Fibroblast of peridontal ligament (primary cell): ENCODE results near the gene CELF4.

ENCODE experiments used
- DNase-seq: peaks from one replicate; pipeline ENCODE4 v3.0.0-alpha.2; 2010; ENCODE audit errors: extremely low read depth

The CELF4 gene

GRCh38 chr18:37285825-37286224 lies 279.8 kb downstream of the CELF4 start:
- DNase-seq: no peak

- no peak for DNase-seq
These were observed 281.3 kb downstream of the CELF4 start for GRCh38 chr18:37284260-37284659.

- no peak for DNase-seq
These were observed 283.1 kb downstream of the CELF4 start for GRCh38 chr18:37282386-37283037.

- DNase-seq: no peak
These were observed 284.8 kb downstream of the CELF4 start for GRCh38 chr18:37280701-37281393.

- no peak for DNase-seq
These were observed 287.8 kb downstream of the CELF4 start for GRCh38 chr18:37277804-37278203.

- DNase-seq: no peak
These were observed 289.3 kb downstream of the CELF4 start for GRCh38 chr18:37276111-37276890.

- DNase-seq: no peak
These were observed 290.3 kb downstream of the CELF4 start for GRCh38 chr18:37275237-37275741.

- no peak for DNase-seq
These were observed 291.0 kb downstream of the CELF4 start for GRCh38 chr18:37274309-37275236.

- DNase-seq: no peak
These were observed 292.8 kb downstream of the CELF4 start for GRCh38 chr18:37272841-37273240.

GRCh38 chr18:37272226-37272625 lies 293.4 kb downstream of the CELF4 start:
- no peak for DNase-seq

- DNase-seq: no peak
These were observed 294.9 kb downstream of the CELF4 start for GRCh38 chr18:37270666-37271052.

- peak; percentile 53 for DNase-seq
These were observed 295.4 kb downstream of the CELF4 start for GRCh38 chr18:37270038-37270665.

GRCh38 chr18:37266290-37266689 lies 299.3 kb downstream of the CELF4 start:
- DNase-seq: no peak

- no peak for DNase-seq
These were observed 300.2 kb downstream of the CELF4 start for GRCh38 chr18:37265382-37265781.

- DNase-seq: no peak
These were observed 300.6 kb downstream of the CELF4 start for GRCh38 chr18:37264956-37265355.

GRCh38 chr18:37261988-37262387 lies 303.6 kb downstream of the CELF4 start:
- DNase-seq: no peak

- no peak for DNase-seq
These were observed 304.3 kb downstream of the CELF4 start for GRCh38 chr18:37261246-37261840.

- no peak for DNase-seq
These were observed 305.1 kb downstream of the CELF4 start for GRCh38 chr18:37260367-37261093.

GRCh38 chr18:37259711-37260110 lies 305.9 kb downstream of the CELF4 start:
- DNase-seq: no peak

- no peak for DNase-seq
These were observed 306.8 kb downstream of the CELF4 start for GRCh38 chr18:37258819-37259218.
